HEK293 (cell line): Measurements from ENCODE around the gene DKKL1.

Experiments
- GLI2 ChIP-seq: fragments of 450-650 bp; formaldehyde crosslinking; IDR thresholded peaks from 2 replicates; pipeline ENCODE4; 2017; ENCODE audit warnings: missing biosample characterization, missing genetic modification characterization, low read depth, borderline replicate concordance
- MZF1 ChIP-seq: fragments of 450-650 bp; formaldehyde crosslinking; IDR thresholded peaks from 2 replicates; pipeline ENCODE4 v1.5.1; 2017; ENCODE audit warnings: missing biosample characterization, missing genetic modification characterization, borderline replicate concordance
- SETDB1 ChIP-seq: IDR thresholded peaks from one replicate; pipeline ENCODE4 v1.6.1; 2017; ENCODE audit warnings: mild to moderate bottlenecking, low read length, moderate library complexity, mixed read lengths; ENCODE audit not compliant: insufficient read length
- SP3 ChIP-seq: fragments of 450-650 bp; formaldehyde crosslinking; IDR thresholded peaks from 2 replicates; pipeline ENCODE4 v1.5.1; 2016; ENCODE audit warnings: missing biosample characterization, missing genetic modification characterization
- ZFHX2 ChIP-seq: fragments of 450-650 bp; formaldehyde crosslinking; conservative IDR thresholded peaks from 2 replicates; pipeline ENCODE4 v1.5.1; 2016; ENCODE audit warnings: missing biosample characterization, missing genetic modification characterization
- ZNF140 ChIP-seq: fragments of 450-650 bp; formaldehyde crosslinking; IDR thresholded peaks from 2 replicates; pipeline ENCODE4 v1.5.1; 2016; ENCODE audit warnings: missing biosample characterization, missing genetic modification characterization
- ZNF169 ChIP-seq: fragments of 450-650 bp; formaldehyde crosslinking; IDR thresholded peaks from 2 replicates; pipeline ENCODE4 v1.5.1; 2016; ENCODE audit warnings: missing biosample characterization, missing genetic modification characterization
- ZNF19 ChIP-seq: fragments of 450-650 bp; formaldehyde crosslinking; IDR thresholded peaks from 2 replicates; pipeline ENCODE4; 2016; ENCODE audit warnings: missing biosample characterization, missing genetic modification characterization, low read depth
- ZNF214 ChIP-seq: fragments of 450-650 bp; formaldehyde crosslinking; IDR thresholded peaks from 2 replicates; pipeline ENCODE4 v1.5.1; 2017; ENCODE audit warnings: missing biosample characterization, mild to moderate bottlenecking, missing genetic modification characterization, borderline replicate concordance
- ZNF416 ChIP-seq: fragments of 450-650 bp; formaldehyde crosslinking; IDR thresholded peaks from 2 replicates; pipeline ENCODE4 v1.5.1; 2016; ENCODE audit warnings: missing biosample characterization, missing genetic modification characterization
- ZNF544 ChIP-seq: fragments of 450-650 bp; formaldehyde crosslinking; IDR thresholded peaks from 2 replicates; pipeline ENCODE4 v1.5.0; 2017; ENCODE audit warnings: missing biosample characterization, missing genetic modification characterization
- ZNF660 ChIP-seq: fragments of 450-650 bp; IDR thresholded peaks from 2 replicates; pipeline ENCODE4 v1.5.1; 2018; ENCODE audit warnings: missing biosample characterization, mild to moderate bottlenecking, missing genetic modification characterization
- ZNF677 ChIP-seq: fragments of 450-650 bp; IDR thresholded peaks from 2 replicates; pipeline ENCODE4 v1.5.0; 2018; ENCODE audit warnings: missing biosample characterization, mild to moderate bottlenecking, missing genetic modification characterization, moderate library complexity
- ZNF707 ChIP-seq: fragments of 450-650 bp; formaldehyde crosslinking; IDR thresholded peaks from 2 replicates; pipeline ENCODE4 v1.5.1; 2016; ENCODE audit warnings: missing biosample characterization, missing genetic modification characterization
- ZNF792 ChIP-seq: fragments of 450-650 bp; formaldehyde crosslinking; IDR thresholded peaks from 2 replicates; pipeline ENCODE4 v1.5.1; 2016; ENCODE audit warnings: missing biosample characterization, missing genetic modification characterization
- ZNF843 ChIP-seq: fragments of 450-650 bp; formaldehyde crosslinking; IDR thresholded peaks from 2 replicates; pipeline ENCODE4 v1.5.1; 2016; ENCODE audit warnings: missing biosample characterization, missing genetic modification characterization
- ZXDB ChIP-seq: fragments of 450-650 bp; formaldehyde crosslinking; IDR thresholded peaks from 2 replicates; pipeline ENCODE4 v1.5.1; 2016; ENCODE audit warnings: missing biosample characterization, missing genetic modification characterization
- TF ChIP-seq, protein P1 (sequence below): fragments of 450-650 bp; IDR thresholded peaks from 2 replicates; pipeline ENCODE4 v1.5.1; 2018; ENCODE audit warnings: missing biosample characterization, mild to moderate bottlenecking, missing genetic modification characterization
- TF ChIP-seq, protein P2 (sequence below): fragments of 450-650 bp; formaldehyde crosslinking; IDR thresholded peaks from 2 replicates; pipeline ENCODE4 v1.5.1; 2016; ENCODE audit warnings: missing biosample characterization, missing genetic modification characterization
- TF ChIP-seq, protein P3 (sequence below): fragments of 450-650 bp; formaldehyde crosslinking; IDR thresholded peaks from 2 replicates; pipeline ENCODE4 v1.5.1; 2016; ENCODE audit warnings: missing biosample characterization, missing genetic modification characterization
- TF ChIP-seq, protein P4 (sequence below): fragments of 450-650 bp; formaldehyde crosslinking; IDR thresholded peaks from 2 replicates; pipeline ENCODE4 v1.5.1; 2016; ENCODE audit warnings: missing biosample characterization, missing genetic modification characterization
- TF ChIP-seq, protein P5 (sequence below): fragments of 450-650 bp; formaldehyde crosslinking; IDR thresholded peaks from 2 replicates; pipeline ENCODE4 v1.5.1; 2016; ENCODE audit warnings: missing biosample characterization, missing genetic modification characterization
- TF ChIP-seq, protein P6 (sequence below): sonication (generic); formaldehyde crosslinking; IDR thresholded peaks from 2 replicates; pipeline ENCODE4 v1.8.1; 2022; ENCODE audit warnings: mild to moderate bottlenecking, moderate library complexity, missing genetic modification reagents
- TF ChIP-seq, protein P7 (sequence below): fragments of 450-650 bp; formaldehyde crosslinking; IDR thresholded peaks from 2 replicates; pipeline ENCODE4 v1.5.1; 2016; ENCODE audit warnings: missing biosample characterization, missing genetic modification characterization

Gene DKKL1

DNA sequence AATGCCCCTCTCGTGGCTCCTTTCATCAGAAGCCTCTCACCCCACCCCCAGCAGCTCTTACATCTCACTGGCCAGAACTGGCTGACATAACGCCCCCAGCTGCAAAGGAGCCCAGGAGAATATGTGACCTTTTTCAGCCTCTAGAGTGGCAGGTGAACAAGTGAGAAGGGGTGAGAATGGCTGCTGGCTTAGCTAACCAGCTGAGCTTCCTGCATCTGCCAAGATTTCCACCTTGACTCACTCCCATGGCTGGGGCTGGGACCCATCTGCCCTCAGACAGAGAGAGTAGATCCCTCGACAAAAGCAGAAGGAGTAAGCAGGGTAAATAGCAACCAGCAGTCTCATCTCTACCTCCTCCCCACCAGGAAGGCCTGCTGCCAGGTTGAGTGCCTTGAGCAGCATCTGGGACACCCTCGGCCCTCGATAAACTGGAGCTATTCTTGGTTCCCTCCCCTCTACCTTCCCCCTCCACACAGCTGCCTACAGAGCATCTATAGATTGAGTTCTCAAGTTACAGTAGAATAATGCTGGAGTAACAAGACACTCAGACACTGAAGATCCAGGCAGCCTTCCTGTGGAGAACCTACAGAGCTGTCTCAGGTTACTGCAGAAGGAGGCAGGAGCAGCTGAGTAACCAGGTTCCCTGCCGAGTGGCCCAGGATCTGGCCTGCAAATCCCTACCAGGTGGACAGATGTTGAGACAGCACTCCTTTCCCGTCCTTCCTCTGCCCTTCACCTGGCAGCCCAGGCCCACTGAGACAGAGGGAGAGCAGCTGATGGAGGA, 39.9 kb downstream of the DKKL1 start (continued):
- TF ChIP-seq, protein P1, sequence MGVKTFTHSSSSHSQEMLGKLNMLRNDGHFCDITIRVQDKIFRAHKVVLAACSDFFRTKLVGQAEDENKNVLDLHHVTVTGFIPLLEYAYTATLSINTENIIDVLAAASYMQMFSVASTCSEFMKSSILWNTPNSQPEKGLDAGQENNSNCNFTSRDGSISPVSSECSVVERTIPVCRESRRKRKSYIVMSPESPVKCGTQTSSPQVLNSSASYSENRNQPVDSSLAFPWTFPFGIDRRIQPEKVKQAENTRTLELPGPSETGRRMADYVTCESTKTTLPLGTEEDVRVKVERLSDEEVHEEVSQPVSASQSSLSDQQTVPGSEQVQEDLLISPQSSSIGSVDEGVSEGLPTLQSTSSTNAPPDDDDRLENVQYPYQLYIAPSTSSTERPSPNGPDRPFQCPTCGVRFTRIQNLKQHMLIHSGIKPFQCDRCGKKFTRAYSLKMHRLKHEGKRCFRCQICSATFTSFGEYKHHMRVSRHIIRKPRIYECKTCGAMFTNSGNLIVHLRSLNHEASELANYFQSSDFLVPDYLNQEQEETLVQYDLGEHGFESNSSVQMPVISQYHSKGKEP (tag by site-specific recombination), result peak; percentile 62
- TF ChIP-seq, protein P2, sequence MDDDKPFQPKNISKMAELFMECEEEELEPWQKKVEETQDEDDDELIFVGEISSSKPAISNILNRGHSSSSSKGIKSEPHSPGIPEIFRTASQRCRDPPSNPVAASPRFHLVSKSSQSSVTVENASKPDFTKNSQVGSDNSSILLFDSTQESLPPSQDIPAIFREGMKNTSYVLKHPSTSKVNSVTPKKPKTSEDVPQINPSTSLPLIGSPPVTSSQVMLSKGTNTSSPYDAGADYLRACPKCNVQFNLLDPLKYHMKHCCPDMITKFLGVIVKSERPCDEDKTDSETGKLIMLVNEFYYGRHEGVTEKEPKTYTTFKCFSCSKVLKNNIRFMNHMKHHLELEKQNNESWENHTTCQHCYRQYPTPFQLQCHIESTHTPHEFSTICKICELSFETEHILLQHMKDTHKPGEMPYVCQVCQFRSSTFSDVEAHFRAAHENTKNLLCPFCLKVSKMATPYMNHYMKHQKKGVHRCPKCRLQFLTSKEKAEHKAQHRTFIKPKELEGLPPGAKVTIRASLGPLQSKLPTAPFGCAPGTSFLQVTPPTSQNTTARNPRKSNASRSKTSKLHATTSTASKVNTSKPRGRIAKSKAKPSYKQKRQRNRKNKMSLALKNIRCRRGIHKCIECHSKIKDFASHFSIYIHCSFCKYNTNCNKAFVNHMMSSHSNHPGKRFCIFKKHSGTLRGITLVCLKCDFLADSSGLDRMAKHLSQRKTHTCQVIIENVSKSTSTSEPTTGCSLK (tag by site-specific recombination), result no peak
- peak; percentile 58; the same call in 1 of the 2 replicates for TF ChIP-seq ZNF843 (tag by site-specific recombination)
- TF ChIP-seq, protein P3, sequence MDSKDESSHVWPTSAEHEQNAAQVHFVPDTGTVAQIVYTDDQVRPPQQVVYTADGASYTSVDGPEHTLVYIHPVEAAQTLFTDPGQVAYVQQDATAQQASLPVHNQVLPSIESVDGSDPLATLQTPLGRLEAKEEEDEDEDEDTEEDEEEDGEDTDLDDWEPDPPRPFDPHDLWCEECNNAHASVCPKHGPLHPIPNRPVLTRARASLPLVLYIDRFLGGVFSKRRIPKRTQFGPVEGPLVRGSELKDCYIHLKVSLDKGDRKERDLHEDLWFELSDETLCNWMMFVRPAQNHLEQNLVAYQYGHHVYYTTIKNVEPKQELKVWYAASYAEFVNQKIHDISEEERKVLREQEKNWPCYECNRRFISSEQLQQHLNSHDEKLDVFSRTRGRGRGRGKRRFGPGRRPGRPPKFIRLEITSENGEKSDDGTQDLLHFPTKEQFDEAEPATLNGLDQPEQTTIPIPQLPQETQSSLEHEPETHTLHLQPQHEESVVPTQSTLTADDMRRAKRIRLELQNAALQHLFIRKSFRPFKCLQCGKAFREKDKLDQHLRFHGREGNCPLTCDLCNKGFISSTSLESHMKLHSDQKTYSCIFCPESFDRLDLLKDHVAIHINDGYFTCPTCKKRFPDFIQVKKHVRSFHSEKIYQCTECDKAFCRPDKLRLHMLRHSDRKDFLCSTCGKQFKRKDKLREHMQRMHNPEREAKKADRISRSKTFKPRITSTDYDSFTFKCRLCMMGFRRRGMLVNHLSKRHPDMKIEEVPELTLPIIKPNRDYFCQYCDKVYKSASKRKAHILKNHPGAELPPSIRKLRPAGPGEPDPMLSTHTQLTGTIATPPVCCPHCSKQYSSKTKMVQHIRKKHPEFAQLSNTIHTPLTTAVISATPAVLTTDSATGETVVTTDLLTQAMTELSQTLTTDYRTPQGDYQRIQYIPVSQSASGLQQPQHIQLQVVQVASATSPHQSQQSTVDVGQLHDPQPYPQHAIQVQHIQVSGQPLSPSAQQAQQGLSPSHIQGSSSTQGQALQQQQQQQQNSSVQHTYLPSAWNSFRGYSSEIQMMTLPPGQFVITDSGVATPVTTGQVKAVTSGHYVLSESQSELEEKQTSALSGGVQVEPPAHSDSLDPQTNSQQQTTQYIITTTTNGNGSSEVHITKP (tag by site-specific recombination), result 0 out of 2 replicates have a peak, but pooled peaks have one; percentile 56
- no peak for TF ChIP-seq GLI2 (tag by site-specific recombination)
- TF ChIP-seq ZNF214 (tag by site-specific recombination), result no peak
- TF ChIP-seq ZNF660 (tag by site-specific recombination), result peak; percentile 82
- TF ChIP-seq MZF1 (tag by site-specific recombination), result peak; percentile 88
- TF ChIP-seq ZXDB (tag by site-specific recombination), result peak; percentile 65
- no peak for TF ChIP-seq ZNF792
- TF ChIP-seq ZNF169 (tag by site-specific recombination), result no peak
- TF ChIP-seq, protein P4, sequence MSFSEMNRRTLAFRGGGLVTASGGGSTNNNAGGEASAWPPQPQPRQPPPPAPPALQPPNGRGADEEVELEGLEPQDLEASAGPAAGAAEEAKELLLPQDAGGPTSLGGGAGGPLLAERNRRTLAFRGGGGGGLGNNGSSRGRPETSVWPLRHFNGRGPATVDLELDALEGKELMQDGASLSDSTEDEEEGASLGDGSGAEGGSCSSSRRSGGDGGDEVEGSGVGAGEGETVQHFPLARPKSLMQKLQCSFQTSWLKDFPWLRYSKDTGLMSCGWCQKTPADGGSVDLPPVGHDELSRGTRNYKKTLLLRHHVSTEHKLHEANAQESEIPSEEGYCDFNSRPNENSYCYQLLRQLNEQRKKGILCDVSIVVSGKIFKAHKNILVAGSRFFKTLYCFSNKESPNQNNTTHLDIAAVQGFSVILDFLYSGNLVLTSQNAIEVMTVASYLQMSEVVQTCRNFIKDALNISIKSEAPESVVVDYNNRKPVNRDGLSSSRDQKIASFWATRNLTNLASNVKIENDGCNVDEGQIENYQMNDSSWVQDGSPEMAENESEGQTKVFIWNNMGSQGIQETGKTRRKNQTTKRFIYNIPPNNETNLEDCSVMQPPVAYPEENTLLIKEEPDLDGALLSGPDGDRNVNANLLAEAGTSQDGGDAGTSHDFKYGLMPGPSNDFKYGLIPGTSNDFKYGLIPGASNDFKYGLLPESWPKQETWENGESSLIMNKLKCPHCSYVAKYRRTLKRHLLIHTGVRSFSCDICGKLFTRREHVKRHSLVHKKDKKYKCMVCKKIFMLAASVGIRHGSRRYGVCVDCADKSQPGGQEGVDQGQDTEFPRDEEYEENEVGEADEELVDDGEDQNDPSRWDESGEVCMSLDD (tag by site-specific recombination), result no peak
- peak; percentile 25; the same call in 1 of the 2 replicates for TF ChIP-seq SP3 (tag by site-specific recombination)
- TF ChIP-seq, protein P5, sequence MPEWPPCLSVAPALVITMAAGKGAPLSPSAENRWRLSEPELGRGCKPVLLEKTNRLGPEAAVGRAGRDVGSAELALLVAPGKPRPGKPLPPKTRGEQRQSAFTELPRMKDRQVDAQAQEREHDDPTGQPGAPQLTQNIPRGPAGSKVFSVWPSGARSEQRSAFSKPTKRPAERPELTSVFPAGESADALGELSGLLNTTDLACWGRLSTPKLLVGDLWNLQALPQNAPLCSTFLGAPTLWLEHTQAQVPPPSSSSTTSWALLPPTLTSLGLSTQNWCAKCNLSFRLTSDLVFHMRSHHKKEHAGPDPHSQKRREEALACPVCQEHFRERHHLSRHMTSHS, result no peak
- TF ChIP-seq ZNF677 (tag by site-specific recombination), result no peak
- TF ChIP-seq, protein P6, sequence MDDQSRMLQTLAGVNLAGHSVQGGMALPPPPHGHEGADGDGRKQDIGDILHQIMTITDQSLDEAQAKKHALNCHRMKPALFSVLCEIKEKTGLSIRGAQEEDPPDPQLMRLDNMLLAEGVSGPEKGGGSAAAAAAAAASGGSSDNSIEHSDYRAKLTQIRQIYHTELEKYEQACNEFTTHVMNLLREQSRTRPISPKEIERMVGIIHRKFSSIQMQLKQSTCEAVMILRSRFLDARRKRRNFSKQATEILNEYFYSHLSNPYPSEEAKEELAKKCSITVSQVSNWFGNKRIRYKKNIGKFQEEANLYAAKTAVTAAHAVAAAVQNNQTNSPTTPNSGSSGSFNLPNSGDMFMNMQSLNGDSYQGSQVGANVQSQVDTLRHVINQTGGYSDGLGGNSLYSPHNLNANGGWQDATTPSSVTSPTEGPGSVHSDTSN (CRISPR knock-in tag), result 0 out of 2 replicates have a peak, but pooled peaks have one; percentile 51
- no peak for TF ChIP-seq ZNF416 (tag by site-specific recombination)
- TF ChIP-seq ZNF19, result no peak
- TF ChIP-seq SETDB1, result peak; percentile 70
- peak; percentile 55 for TF ChIP-seq ZFHX2 (tag by site-specific recombination)
- no peak for TF ChIP-seq ZNF707 (tag by site-specific recombination)
- TF ChIP-seq, protein P7, sequence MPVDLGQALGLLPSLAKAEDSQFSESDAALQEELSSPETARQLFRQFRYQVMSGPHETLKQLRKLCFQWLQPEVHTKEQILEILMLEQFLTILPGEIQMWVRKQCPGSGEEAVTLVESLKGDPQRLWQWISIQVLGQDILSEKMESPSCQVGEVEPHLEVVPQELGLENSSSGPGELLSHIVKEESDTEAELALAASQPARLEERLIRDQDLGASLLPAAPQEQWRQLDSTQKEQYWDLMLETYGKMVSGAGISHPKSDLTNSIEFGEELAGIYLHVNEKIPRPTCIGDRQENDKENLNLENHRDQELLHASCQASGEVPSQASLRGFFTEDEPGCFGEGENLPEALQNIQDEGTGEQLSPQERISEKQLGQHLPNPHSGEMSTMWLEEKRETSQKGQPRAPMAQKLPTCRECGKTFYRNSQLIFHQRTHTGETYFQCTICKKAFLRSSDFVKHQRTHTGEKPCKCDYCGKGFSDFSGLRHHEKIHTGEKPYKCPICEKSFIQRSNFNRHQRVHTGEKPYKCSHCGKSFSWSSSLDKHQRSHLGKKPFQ (tag by site-specific recombination), result no peak
- no peak for TF ChIP-seq ZNF140 (tag by site-specific recombination)
- no peak for TF ChIP-seq ZNF544 (tag by site-specific recombination)
